GM15510 (cell line): ENCODE data around the gene CHST9.

ENCODE experiments used
- POLR2A ChIP-seq: IDR thresholded peaks from 3 replicates; pipeline ENCODE4 v1.6.1; 2011; ENCODE audit warnings: borderline replicate concordance; ENCODE audit not compliant: insufficient read length; ENCODE audit errors: extremely low read depth

The CHST9 gene

GRCh38 chr18:27185025-27185763, at the start of gene CHST9:
Gene CHST9 (minus strand): TSS chr18:27185308. CDS start chr18:27142809, 42,499 bp downstream.
- no peak for TF ChIP-seq POLR2A

GRCh38 chr18:27227721-27228120, 42.6 kb upstream of the CHST9 start:
- no peak for TF ChIP-seq POLR2A

GRCh38 chr18:27226556-27227075, 41.5 kb upstream of the CHST9 start:
- TF ChIP-seq POLR2A: no peak

GRCh38 chr18:27225947-27226481, 40.9 kb upstream of the CHST9 start:
- no peak for TF ChIP-seq POLR2A

GRCh38 chr18:27223526-27224291, 38.6 kb upstream of the CHST9 start:
- TF ChIP-seq POLR2A: no peak

- no peak for TF ChIP-seq POLR2A
Observed at GRCh38 chr18:27214831-27215230, 29.7 kb upstream of the CHST9 start.

- TF ChIP-seq POLR2A: no peak
Observed at GRCh38 chr18:27213123-27213717, 28.1 kb upstream of the CHST9 start.

GRCh38 chr18:27211569-27211968, 26.5 kb upstream of the CHST9 start:
- no peak for TF ChIP-seq POLR2A

GRCh38 chr18:27206411-27206810, 21.3 kb upstream of the CHST9 start:
- TF ChIP-seq POLR2A: no peak

GRCh38 chr18:27202741-27203140, 17.6 kb upstream of the CHST9 start:
- no peak for TF ChIP-seq POLR2A

- no peak for TF ChIP-seq POLR2A
Observed at GRCh38 chr18:27198036-27198435, 12.9 kb upstream of the CHST9 start.

GRCh38 chr18:27188309-27188708, 3.2 kb upstream of the CHST9 start:
- no peak for TF ChIP-seq POLR2A

- no peak for TF ChIP-seq POLR2A
Observed at GRCh38 chr18:27185897-27186296, 789 bp upstream of the CHST9 start.

- no peak for TF ChIP-seq POLR2A
Observed at GRCh38 chr18:27184115-27185024, 738 bp downstream of the CHST9 start.

- no peak for TF ChIP-seq POLR2A
Observed at GRCh38 chr18:27181726-27182125, 3.4 kb downstream of the CHST9 start.

- TF ChIP-seq POLR2A: no peak
Observed at GRCh38 chr18:27178424-27178823, 6.7 kb downstream of the CHST9 start.
